K562 (cell line): ENCODE results near the gene CGB8. TPM values are rescaled to one million over a fixed set of nuclear protein-coding genes. Genes with fewer than 3 reads are reported as not detected.

Source experiments
- BCLAF1 ChIP-seq, 2 experiments: fragments of 450-650 bp in 1 of 2; IDR thresholded peaks; 2 replicates each; pipeline ENCODE4 v1.6.1; 2011 to 2017; ENCODE audit warnings: low read depth in 2 of 2, antibody characterized with exemption in 1 of 2, borderline replicate concordance in 1 of 2, low read length in 1 of 2, mild to moderate bottlenecking in 1 of 2, mixed read lengths in 1 of 2; ENCODE audit not compliant: control insufficient read depth in 1 of 2
- DMBX1 ChIP-seq: fragments of 250-450 bp; sonication (Bioruptor Pico); IDR thresholded peaks from 2 replicates; pipeline ENCODE4 v1.8.0; 2022; ENCODE audit warnings: inconsistent platforms, mild to moderate bottlenecking, moderate library complexity, borderline replicate concordance
- DPF2 ChIP-seq: fragments of 450-650 bp; IDR thresholded peaks from 2 replicates; pipeline ENCODE4 v1.6.1; 2016
- ESRRA ChIP-seq: fragments of 450-650 bp; IDR thresholded peaks from 2 replicates; pipeline ENCODE4 v1.6.1; 2014; ENCODE audit warnings: low read depth, mild to moderate bottlenecking, moderate library complexity, borderline replicate concordance
- HDAC2 ChIP-seq: fragments of 450-650 bp; IDR thresholded peaks from 2 replicates; pipeline ENCODE4 v1.6.1; 2016; ENCODE audit warnings: mild to moderate bottlenecking
- JUND ChIP-seq, 2 experiments: IDR thresholded peaks; 2 replicates in 1 of 2; 3 replicates in 1 of 2; pipeline ENCODE4 v1.6.1; 2011; ENCODE audit warnings: borderline replicate concordance in 2 of 2, low read depth in 2 of 2, low read length in 2 of 2, improper control_type of control experiment in 1 of 2, missing biosample characterization in 1 of 2, missing genetic modification characterization in 1 of 2, missing genetic modification reagents in 1 of 2
- NCOA4 ChIP-seq: fragments of 450-650 bp; IDR thresholded peaks from 2 replicates; pipeline ENCODE4 v1.6.1; 2018; ENCODE audit warnings: mild to moderate bottlenecking; ENCODE audit not compliant: partially characterized antibody
- NR2C1 ChIP-seq, 2 experiments: fragments of 450-650 bp; IDR thresholded peaks; 2 replicates each; pipeline ENCODE4 v1.6.1; 2017; ENCODE audit warnings: mild to moderate bottlenecking in 2 of 2, antibody characterized with exemption in 1 of 2, inconsistent platforms in 1 of 2, missing compliant biosample characterization in 1 of 2, missing genetic modification characterization in 1 of 2
- OTX1 ChIP-seq: fragments of 450-650 bp; formaldehyde crosslinking; IDR thresholded peaks from 2 replicates; pipeline ENCODE4 v1.4.0; 2022; ENCODE audit warnings: mild to moderate bottlenecking
- PHF8 ChIP-seq: fragments of 200-600 bp; sonication (generic); IDR thresholded peaks from 2 replicates; pipeline ENCODE4 v1.6.1; 2012; ENCODE audit warnings: mixed run types, mild to moderate bottlenecking, inconsistent platforms, low read length, moderate library complexity, borderline replicate concordance
- PML ChIP-seq: IDR thresholded peaks from 2 replicates; pipeline ENCODE4 v1.6.1; 2012; ENCODE audit warnings: low read length, inconsistent platforms
- POLR2A ChIP-seq: fragments of 450-650 bp; conservative IDR thresholded peaks from 2 replicates; pipeline ENCODE4 v1.6.1; 2016
- RCOR1 ChIP-seq, 2 experiments: IDR thresholded peaks; 2 replicates each; pipeline ENCODE4 v1.6.1; 2012; ENCODE audit warnings: low read depth in 2 of 2, low read length in 2 of 2, borderline replicate concordance in 1 of 2, improper control_type of control experiment in 1 of 2
- RNF2 ChIP-seq: sonication (generic); IDR thresholded peaks from 2 replicates; pipeline ENCODE4 v1.6.1; 2016
- U2AF1 ChIP-seq: fragments of 200-400 bp; formaldehyde crosslinking; optimal IDR thresholded peaks from 2 replicates; pipeline ENCODE3; 2017; ENCODE audit warnings: mild to moderate bottlenecking, low read depth, low read length, moderate library complexity
- ZNF174 ChIP-seq: fragments of 250-450 bp; sonication (Bioruptor Pico); IDR thresholded peaks from 2 replicates; pipeline ENCODE4 v1.4.0; 2020; ENCODE audit warnings: mild to moderate bottlenecking
- ZNF449 ChIP-seq: fragments of 250-450 bp; sonication (Bioruptor Pico); IDR thresholded peaks from 2 replicates; pipeline ENCODE4 v1.8.0; 2022; ENCODE audit warnings: moderate library complexity, mild to moderate bottlenecking, inconsistent platforms
- ZNF592 ChIP-seq: fragments of 450-650 bp; IDR thresholded peaks from 2 replicates; pipeline ENCODE4 v1.6.1; 2017; ENCODE audit warnings: antibody characterized with exemption, mild to moderate bottlenecking
- polyA plus RNA-seq, 8 experiments: library from polyadenylated mRNA; depleted of rRNA in 4 of 8; stranded (reverse) in 5 of 8; unstranded in 3 of 8; fragments of >200 nt; fragmentation: Nextera tagmentation in 2 of 8; fragmentation: Illumina TruSeq in 1 of 8; extraction: Ambion mirVana in 2 of 8; extraction: Trizol in 1 of 8; gene quantifications; 2 replicates each; pipeline versions ENCODE4 v1.2.1 to v1.2.3, GENCODE V29; 2011 to 2014; ENCODE audit warnings: inconsistent platforms in 1 of 8, missing spikeins in 1 of 8
- total RNA-seq, 7 experiments: library from RNA; depleted of rRNA in 6 of 7; stranded (reverse); fragments of >200 nt in 6 of 7; fragmentation: Illumina TruSeq in 2 of 7; extraction: Trizol in 2 of 7; gene quantifications; 2 replicates each; pipeline versions ENCODE4 v1.2.1 to v1.2.3, GENCODE V29; 2011 to 2021; ENCODE audit warnings: low replicate concordance in 1 of 7

Gene CGB8
- total and polyA plus RNA-seq, 9 of the 15 experiments (the other 6 are each of a cell fraction or from before 2014, with no cell fraction given), result not detected

GRCh38 chr19:49020931-49021895 is 27.7 kb downstream of the CGB8 start (continued):
- TF ChIP-seq ZNF449 (CRISPR knock-in tag) (no peak), DMBX1 (no peak), OTX1 (CRISPR knock-in tag) (no peak), ZNF592 (no peak), DPF2 (peak; percentile 48; the same call in 1 of the 2 replicates), ESRRA (no peak), RNF2 (no peak), NR2C1 (IDR thresholded peaks at IDR 0.05) (peak; percentile 70), NR2C1 (tag; IDR thresholded peaks at IDR 0.05) (peak; percentile 70), POLR2A (peak; percentile 45; the same call in 1 of the 2 replicates), PML (no peak), JUND (IDR thresholded peaks at IDR 0.05; ENCODE audit: borderline replicate concordance, low read depth, low read length) (peak; percentile 69), JUND (tag; IDR thresholded peaks at IDR 0.05; ENCODE audit: borderline replicate concordance, low read depth, low read length) (peak; percentile 0; the same call in 1 of the 3 replicates), NCOA4 (peak; percentile 34), ZNF174 (CRISPR knock-in tag) (no peak), RCOR1 (IDR thresholded peaks at IDR 0.05; ENCODE audit: borderline replicate concordance in 1 of 2, low read depth in 2 of 2, low read length in 2 of 2) (no peak), BCLAF1 (IDR thresholded peaks at IDR 0.05; ENCODE audit: borderline replicate concordance in 1 of 2, control insufficient read depth in 1 of 2, low read depth in 2 of 2, low read length in 1 of 2) (no peak), HDAC2 (no peak), U2AF1 (no peak), PHF8 (no peak)
